DOHH2 (cell line): ENCODE data around the gene RAPGEF5.

ENCODE experiments used
- EZH2phosphoT487 ChIP-seq: fragments of 200-600 bp; sonication (generic); IDR thresholded peaks from 2 replicates; pipeline ENCODE4 v1.6.1; 2017; ENCODE audit warnings: borderline replicate concordance, mild to moderate bottlenecking, antibody characterized with exemption, low read length, moderate library complexity, mixed read lengths
- TF ChIP-seq, protein P1 (sequence below): fragments of 200-600 bp; sonication (generic); IDR thresholded peaks from one replicate; pipeline ENCODE4 v1.5.1; 2014; ENCODE audit warnings: antibody characterized with exemption, mild to moderate bottlenecking, low read depth, low read length; ENCODE audit not compliant: poor library complexity, severe bottlenecking

DNA sequence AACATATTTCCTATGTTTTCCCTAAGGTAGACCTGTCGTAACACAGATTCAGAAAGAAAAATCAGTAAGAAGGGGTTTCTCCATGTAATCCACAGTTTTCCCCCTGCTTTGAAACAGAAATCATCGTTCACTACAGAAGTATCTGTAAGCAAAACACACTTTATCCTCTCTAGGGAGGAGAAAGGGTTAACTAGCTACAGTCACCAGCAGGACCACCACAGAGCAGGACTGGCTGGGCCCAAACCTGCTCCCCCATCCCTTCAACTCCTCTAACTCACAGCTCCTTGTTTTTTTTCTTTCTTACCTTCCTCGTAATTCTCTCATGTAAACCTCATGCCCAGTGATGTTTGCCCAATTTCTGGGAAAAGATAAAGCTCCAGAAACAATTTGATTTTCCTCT lies 167.7 kb downstream of the RAPGEF5 start:
- TF ChIP-seq, protein P1, sequence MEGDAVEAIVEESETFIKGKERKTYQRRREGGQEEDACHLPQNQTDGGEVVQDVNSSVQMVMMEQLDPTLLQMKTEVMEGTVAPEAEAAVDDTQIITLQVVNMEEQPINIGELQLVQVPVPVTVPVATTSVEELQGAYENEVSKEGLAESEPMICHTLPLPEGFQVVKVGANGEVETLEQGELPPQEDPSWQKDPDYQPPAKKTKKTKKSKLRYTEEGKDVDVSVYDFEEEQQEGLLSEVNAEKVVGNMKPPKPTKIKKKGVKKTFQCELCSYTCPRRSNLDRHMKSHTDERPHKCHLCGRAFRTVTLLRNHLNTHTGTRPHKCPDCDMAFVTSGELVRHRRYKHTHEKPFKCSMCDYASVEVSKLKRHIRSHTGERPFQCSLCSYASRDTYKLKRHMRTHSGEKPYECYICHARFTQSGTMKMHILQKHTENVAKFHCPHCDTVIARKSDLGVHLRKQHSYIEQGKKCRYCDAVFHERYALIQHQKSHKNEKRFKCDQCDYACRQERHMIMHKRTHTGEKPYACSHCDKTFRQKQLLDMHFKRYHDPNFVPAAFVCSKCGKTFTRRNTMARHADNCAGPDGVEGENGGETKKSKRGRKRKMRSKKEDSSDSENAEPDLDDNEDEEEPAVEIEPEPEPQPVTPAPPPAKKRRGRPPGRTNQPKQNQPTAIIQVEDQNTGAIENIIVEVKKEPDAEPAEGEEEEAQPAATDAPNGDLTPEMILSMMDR: no peak
- no peak for TF ChIP-seq EZH2phosphoT487
